ENCODE data around the gene BOD1L1.

The BOD1L1 gene

GRCh38 chr4:13522282-13523104, 105.0 kb downstream of the BOD1L1 start:
- no peak for DNase-seq

GRCh38 chr4:13521047-13521446, 106.5 kb downstream of the BOD1L1 start:
- no peak for DNase-seq

Data from bone marrow (tissue), 2 donors.